Stimulated activated CD8-positive, alpha-beta memory T cell treated with anti-CD3 and anti-CD28 coated beads, Interleukin-7, amount 100 ng/mL, for 24 hours (primary cell): ENCODE data around the gene PTPRN2.

Experiments used
- DNase-seq: peaks from one replicate; pipeline ENCODE4 v3.0.0-alpha.2; 2020; ENCODE audit warnings: low read depth

Gene PTPRN2

GRCh38 chr7:158133515-158134271 lies 453.9 kb downstream of the PTPRN2 start:
- no peak for DNase-seq

- no peak for DNase-seq
These were observed 454.6 kb downstream of the PTPRN2 start for GRCh38 chr7:158133057-158133456.

DNA sequence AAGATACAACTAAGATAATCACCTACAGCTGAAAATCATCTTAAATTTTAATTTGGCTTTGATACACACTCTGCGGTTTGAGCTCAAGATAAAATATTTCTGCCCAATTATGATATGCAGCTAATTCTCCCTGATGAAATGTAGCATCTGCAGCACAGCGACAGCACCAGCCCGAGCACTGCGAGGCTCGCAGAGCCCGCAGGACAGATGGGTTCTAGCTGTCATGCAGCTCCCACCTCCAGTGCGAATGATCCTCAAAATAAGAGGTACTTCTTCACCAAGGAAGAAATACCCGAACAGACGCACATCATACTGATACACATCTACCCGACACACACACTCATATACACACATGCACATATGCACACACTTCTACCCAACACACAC lies 457.6 kb downstream of the PTPRN2 start:
- DNase-seq = no peak

- no peak for DNase-seq
These were observed 458.3 kb downstream of the PTPRN2 start for GRCh38 chr7:158129037-158130022.

- DNase-seq = no peak
These were observed 459.1 kb downstream of the PTPRN2 start for GRCh38 chr7:158128572-158128971.

GRCh38 chr7:158127241-158127640 lies 460.4 kb downstream of the PTPRN2 start:
- DNase-seq = no peak

DNA sequence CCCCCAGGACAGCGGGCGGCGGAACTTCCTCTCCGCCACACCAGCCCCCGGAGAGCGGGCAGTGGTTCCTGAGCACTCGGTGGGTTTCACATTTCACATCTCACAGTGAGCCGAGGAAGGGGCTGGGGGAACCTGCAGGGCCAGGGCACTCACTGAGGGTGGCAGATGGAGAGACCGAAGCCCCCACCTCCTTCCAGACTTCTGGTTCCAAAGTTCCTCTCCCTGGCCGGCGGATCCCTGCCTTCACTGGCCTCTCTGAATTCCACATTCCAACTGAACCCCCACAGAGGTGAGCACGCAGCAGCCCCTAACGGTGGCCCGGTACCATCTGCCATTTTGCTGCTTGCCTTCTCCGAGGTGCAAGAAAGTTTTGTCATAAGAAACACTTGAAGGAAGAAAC lies 461.0 kb downstream of the PTPRN2 start:
- DNase-seq = no peak

DNA sequence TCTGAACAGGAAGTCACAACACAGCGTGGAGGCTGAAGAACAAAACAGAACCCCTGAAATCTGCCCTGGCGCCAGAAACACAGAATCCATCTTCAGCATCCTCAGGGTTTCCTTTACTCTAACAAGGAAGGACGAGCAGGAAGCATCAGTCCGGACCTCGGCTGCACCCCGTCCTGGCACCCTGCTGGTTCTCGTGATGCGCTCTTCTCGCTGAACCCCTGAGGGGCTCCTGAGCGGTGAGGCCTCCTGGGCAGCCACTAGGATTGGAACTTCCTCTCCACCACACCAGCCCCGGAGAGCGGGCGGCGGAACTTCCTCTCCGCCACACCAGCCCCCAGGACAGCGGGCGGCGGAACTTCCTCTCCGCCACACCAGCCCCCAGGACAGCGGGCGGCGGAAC lies 461.9 kb downstream of the PTPRN2 start:
- DNase-seq = no peak

DNA sequence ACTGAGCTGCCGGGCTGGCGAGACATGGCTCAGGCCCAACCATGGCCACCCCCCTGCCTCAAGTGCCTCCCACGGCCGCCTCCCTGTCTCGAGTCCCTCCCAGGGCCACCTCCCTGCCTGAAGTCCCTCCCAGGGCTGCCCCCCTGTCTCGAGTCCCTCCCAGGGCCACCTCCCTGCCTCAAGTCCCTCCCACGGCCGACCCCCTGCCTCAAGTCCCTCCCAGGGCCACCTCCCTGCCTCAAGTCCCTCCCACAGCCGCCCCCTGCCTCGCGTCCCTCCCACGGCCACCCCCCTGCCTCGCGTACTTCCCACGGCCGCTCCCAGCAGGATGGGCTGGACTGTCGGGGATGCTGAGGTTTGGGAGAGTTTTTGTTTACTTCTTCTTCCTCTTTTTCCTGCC lies 462.5 kb downstream of the PTPRN2 start:
- DNase-seq = no peak

- DNase-seq = no peak
These were observed 462.9 kb downstream of the PTPRN2 start for GRCh38 chr7:158124671-158125079.

DNA sequence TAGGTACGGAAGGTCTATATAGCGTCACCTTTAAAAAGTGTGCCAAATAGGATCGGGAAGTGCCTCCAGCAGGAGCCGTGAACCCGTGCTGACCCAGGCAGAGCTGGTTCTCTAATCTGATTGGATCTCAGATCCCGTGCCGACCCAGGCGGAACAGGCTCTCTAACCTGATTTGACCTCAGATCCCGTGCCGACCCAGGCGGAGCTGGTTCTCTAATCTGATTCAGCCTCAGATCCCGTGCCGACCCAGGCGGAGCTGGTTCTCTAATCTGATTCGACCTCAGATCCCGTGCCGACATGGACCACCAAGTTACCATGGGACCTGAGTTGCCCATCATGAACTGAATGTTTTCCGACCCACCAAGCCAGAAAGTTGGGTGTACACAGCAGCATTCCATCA lies 463.9 kb downstream of the PTPRN2 start:
- DNase-seq = no peak

DNA sequence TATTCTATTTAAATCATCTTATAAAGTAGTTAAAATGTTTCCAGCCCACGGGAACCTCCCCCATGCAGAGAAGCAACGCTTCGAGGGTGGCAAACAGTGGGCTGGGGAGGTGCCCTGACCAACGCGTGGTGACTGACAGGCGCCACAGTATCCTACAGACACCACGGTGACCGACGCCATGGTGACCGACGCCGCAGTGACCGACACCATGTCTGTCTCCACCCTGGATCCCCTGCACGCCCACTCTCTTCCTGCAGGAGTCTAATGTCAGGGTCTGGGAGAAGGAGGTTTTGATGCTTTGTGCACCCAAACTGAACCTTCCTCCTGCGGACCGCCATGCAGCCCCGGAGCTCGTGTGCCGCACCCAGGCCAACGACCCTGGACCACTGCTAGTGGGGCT lies 464.4 kb downstream of the PTPRN2 start:
- DNase-seq = no peak

GRCh38 chr7:158121441-158122045 lies 466.1 kb downstream of the PTPRN2 start:
- no peak for DNase-seq

- DNase-seq = no peak
These were observed 466.9 kb downstream of the PTPRN2 start for GRCh38 chr7:158120716-158121115.

DNA sequence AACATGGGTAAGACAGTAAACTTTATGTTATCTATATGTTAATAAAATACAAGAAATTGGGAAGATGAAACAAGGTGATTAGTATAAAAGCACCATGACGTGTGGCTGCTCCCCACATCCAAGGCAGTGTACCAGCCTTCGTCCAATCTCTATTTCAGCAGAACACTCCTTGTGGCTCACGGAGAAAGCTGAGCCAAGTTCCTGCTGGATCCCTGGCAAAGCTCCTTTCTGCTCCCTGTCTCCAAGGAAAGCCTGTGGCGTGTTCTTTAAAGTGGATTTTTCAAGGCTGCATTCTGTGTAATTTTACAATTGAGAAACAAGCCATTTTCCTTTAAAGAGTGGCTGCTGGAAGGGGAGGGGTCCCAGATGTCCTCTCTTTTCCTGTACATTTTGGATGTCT lies 467.3 kb downstream of the PTPRN2 start:
- no peak for DNase-seq

DNA sequence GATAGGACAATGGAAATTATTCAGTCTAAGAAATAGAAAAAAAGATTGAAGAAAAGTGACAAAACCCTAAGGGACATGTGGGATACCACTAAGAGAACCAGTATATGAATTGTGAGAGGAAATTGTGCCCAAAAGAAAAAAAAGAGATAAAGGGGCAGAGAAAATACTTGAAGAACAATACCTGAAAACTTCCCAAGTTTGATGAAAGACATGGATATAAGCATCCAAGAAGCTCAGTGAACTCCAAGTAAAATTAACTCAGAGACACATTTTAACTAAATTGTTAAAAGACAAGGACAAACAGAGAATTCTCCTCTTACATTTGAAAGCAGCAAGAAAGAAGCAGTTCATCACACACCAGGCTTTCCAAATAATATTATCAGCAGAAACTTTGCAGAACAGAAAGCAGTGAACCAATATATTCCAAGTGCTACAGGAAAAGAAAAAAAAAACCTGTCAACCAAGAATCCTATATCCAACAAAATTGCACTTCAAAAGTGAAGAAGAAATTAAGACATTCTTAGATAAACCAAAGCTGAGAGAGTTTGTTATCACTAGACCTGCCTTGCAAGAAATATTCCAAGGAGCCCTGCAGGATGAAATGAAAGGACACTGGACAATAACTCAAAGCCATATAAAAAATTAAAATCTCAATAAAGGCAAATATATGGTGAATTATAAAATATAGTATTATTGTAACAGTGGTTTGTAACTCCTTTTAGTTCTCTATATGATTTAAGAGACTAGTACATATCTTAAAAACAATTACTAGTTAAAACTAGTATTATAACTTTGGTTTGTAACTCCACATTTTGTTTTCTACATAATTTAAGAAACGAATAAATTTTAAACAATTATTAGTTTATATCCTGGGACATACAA lies 470.0 kb downstream of the PTPRN2 start:
- no peak for DNase-seq

GRCh38 chr7:158116235-158116634 lies 471.4 kb downstream of the PTPRN2 start:
- DNase-seq = no peak

DNA sequence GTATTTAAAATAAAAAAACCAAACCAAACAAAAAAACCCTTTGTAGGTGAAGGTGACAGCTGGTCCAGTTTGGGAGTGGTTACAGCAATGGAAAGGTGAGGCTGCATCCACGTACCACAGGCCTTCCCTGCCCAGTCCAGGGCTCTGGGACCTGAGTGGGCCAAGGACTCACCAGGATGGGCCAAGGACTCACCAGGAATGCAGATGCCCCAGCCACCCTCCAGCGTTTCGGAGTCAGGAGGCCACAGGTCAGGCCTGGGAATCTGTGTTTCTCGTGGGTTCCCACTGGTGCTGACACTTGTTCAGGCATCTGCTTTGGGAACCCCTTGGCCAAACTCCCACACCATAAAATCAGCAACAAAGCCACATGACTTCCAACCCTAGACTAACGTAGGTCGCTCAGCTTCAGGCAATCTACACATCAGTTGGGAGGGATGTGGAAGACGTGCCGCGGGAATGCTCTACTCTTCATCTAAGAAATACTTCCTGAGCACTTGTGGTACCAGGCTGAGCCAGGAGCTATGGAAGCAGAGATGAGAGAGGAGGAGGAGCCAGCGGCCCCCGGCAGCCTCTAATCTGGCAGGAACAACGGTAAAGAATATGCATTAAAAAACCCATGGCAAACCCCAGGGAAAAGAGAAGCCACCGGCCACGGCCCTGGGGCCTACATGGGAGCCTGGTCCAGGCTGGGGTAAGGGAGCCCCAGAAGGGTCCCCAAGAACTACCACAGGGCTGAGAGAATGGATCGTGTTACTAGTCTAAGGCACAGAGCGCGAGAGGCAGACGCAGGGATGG lies 473.4 kb downstream of the PTPRN2 start:
- no peak for DNase-seq

- no peak for DNase-seq
These were observed 474.1 kb downstream of the PTPRN2 start for GRCh38 chr7:158113321-158114025.
